Measurements from ENCODE around the gene PNLIPRP2.

PNLIPRP2 gene

GRCh38 chr10:116613471-116613870, 7.3 kb upstream of the PNLIPRP2 start:
- DNase-seq, result no peak

- DNase-seq, result no peak
Measured at GRCh38 chr10:116614796-116615195, 6.0 kb upstream of the PNLIPRP2 start.

GRCh38 chr10:116615199-116615776, 5.5 kb upstream of the PNLIPRP2 start:
- no peak for DNase-seq

GRCh38 chr10:116621476-116621875, 723 bp downstream of the PNLIPRP2 start:
- DNase-seq, result no peak

- DNase-seq, result no peak
Measured at GRCh38 chr10:116621934-116622655, 1.3 kb downstream of the PNLIPRP2 start.

- no peak for DNase-seq
Measured at GRCh38 chr10:116625845-116626244, 5.1 kb downstream of the PNLIPRP2 start.

- DNase-seq, result no peak
Measured at GRCh38 chr10:116626815-116627214, 6.1 kb downstream of the PNLIPRP2 start.

- DNase-seq, result no peak
Measured at GRCh38 chr10:116627386-116627933, 6.7 kb downstream of the PNLIPRP2 start.

GRCh38 chr10:116629340-116629739, 8.6 kb downstream of the PNLIPRP2 start:
- no peak for DNase-seq

GRCh38 chr10:116630020-116630419, 9.3 kb downstream of the PNLIPRP2 start:
- no peak for DNase-seq

- no peak for DNase-seq
Measured at GRCh38 chr10:116631871-116632295, 11.1 kb downstream of the PNLIPRP2 start.

GRCh38 chr10:116632596-116633215, 12.0 kb downstream of the PNLIPRP2 start:
- DNase-seq, result no peak

GRCh38 chr10:116633216-116633600, 12.5 kb downstream of the PNLIPRP2 start:
- DNase-seq, result no peak

GRCh38 chr10:116634126-116634975, 13.6 kb downstream of the PNLIPRP2 start:
- DNase-seq, result no peak

- DNase-seq, result no peak
Measured at GRCh38 chr10:116636385-116636784, 15.6 kb downstream of the PNLIPRP2 start.

GRCh38 chr10:116636976-116637375, 16.2 kb downstream of the PNLIPRP2 start:
- DNase-seq, result no peak

- DNase-seq, result no peak
Measured at GRCh38 chr10:116637830-116638229, 17.1 kb downstream of the PNLIPRP2 start.

- no peak for DNase-seq
Measured at GRCh38 chr10:116646502-116646901, 25.7 kb downstream of the PNLIPRP2 start.

GRCh38 chr10:116648903-116649302, 28.1 kb downstream of the PNLIPRP2 start:
- DNase-seq, result no peak

GRCh38 chr10:116653885-116654284, 33.1 kb downstream of the PNLIPRP2 start:
- no peak for DNase-seq

GRCh38 chr10:116654816-116655215, 34.1 kb downstream of the PNLIPRP2 start:
- DNase-seq, result no peak

- no peak for DNase-seq
Measured at GRCh38 chr10:116655568-116655967, 34.8 kb downstream of the PNLIPRP2 start.

GRCh38 chr10:116656044-116656443, 35.3 kb downstream of the PNLIPRP2 start:
- no peak for DNase-seq
